A549 treated with DMSO at 1 μM for 4 hours (cell line): ENCODE measurements around the gene TMC6. TPM values are rescaled to one million over a fixed set of nuclear protein-coding genes. Genes with fewer than 3 reads are reported as not detected.

ENCODE experiments used
- total RNA-seq: library from RNA; stranded (reverse); fragments of 200-300 nt; extraction: Qiagen RNA extraction; gene quantifications from 5 replicates; pipeline ENCODE4 v1.2.3, GENCODE V29; 2022; ENCODE audit warnings: low read depth

The TMC6 gene, protein sequence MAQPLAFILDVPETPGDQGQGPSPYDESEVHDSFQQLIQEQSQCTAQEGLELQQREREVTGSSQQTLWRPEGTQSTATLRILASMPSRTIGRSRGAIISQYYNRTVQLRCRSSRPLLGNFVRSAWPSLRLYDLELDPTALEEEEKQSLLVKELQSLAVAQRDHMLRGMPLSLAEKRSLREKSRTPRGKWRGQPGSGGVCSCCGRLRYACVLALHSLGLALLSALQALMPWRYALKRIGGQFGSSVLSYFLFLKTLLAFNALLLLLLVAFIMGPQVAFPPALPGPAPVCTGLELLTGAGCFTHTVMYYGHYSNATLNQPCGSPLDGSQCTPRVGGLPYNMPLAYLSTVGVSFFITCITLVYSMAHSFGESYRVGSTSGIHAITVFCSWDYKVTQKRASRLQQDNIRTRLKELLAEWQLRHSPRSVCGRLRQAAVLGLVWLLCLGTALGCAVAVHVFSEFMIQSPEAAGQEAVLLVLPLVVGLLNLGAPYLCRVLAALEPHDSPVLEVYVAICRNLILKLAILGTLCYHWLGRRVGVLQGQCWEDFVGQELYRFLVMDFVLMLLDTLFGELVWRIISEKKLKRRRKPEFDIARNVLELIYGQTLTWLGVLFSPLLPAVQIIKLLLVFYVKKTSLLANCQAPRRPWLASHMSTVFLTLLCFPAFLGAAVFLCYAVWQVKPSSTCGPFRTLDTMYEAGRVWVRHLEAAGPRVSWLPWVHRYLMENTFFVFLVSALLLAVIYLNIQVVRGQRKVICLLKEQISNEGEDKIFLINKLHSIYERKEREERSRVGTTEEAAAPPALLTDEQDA
- total RNA-seq, result 6.3 to 12.5 TPM (median 10.1 TPM) in 5 replicates

DNA sequence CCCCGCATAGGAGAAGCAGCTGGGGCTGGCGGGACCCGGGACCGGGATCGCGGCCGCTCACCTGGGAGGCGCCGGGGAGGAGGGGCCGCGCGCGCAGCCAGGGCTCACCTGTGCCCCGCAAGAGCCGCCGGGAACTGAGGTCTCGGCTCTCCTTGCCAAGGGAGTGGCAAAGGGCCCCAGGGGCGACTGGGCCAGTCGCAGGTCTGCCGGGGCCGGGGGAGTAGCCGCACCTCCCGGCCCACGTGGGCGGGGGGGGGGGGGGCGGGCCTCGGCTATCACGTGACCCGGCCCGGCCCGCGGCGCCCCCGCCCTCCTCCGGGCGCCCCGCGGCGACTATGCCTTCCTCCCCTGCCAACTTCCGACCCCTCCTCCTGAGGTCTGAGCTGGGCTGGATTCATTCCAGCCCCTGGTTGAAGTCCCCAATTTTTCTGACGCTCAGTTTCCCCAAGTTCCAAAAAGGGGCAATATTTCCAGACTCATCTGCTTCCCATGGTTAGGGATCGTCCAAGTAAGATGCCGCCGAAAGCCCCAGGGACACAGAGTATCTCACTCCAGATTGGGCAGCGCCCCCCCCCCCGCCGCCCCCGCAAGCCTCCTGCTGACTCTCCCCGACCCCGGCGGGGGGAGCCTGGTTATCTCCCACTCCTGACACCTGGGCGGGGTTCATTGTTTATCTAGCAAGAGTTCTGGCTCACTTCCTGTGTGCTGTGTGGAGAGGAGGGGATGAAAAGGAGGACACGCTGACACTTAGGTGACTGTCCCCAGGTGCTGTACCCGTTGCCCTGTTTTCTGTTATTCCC lies at the start of gene TMC6:
Gene TMC6 (minus strand): TSS at position 205 of the 800 bp plus-strand sequence. CDS start 1,923 bp downstream, outside the sequence.

DNA sequence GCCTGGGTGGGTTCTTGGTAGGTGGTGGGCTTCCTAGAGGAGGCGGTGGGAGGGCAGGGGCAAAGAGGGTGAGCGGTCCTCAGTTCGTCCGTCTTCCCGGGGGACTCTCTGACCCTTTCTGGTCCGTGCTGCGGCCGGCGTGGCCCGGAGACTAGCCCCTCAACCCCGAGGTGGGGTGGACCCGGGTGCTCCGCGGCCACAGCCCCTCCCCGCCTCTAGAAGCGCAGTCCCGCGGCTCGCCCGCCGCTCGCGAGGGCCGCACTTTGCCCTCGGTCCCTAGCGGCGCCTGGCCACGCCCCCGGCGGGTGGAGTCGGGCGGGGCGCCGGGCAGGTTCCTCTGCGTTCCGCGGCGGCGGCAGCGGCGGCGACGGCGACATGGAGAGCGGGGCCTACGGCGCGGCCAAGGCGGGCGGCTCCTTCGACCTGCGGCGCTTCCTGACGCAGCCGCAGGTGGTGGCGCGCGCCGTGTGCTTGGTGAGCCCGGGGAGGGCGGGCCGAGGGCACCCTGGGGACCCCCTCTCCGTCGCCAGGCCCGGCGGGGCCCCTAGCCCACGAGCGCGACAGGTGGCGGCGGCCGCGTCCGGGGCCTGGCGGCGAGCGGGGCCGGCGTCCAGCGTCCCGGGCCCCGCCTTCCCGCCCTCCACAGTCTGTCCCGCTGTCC lies 39.8 kb upstream of the TMC6 start, which contains the start of gene SYNGR2:
Gene SYNGR2 (plus strand): TSS at position 340 of the 661 bp plus-strand sequence. CDS start 36 bp downstream, at position 376.

DNA sequence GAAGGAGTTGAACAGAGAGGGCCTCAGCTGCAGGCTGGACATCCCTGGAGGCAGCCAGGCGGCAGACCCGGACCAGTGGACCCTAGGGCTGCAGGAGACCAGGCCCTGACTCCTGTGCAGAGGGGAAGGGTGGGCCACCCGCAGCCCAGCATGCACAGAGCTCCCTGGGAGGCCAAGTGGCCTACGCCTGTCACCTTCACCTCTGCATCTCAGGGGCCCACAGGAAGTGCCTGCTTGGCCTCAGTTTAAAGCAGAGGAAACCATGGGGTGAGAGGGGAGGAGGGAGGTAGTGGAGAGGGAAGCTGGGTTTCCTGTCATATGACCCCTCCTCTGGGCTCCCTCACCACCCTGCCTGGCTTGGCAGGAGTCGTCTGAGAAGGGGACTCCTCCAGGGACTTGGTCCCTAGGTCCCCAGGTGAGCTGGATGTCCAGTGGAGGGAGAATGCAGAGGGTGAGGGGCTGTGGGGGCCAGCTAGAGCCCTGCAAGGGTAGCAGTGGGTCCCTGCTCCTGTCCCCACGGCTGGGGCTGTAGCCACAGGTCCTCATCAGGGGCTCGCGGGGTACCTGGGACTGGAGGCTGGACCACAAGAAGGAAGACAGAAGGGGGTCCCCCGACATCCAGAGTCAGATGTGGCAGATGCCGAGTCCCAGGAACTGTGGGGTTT lies 2.0 kb upstream of the TMC6 start, which contains the start of gene TMC8:
Gene TMC8 (plus strand): TSS at position 335 of the 665 bp plus-strand sequence. CDS start 818 bp downstream, outside the sequence.

Other genes starting within 250 kb of the TMC6 start
- 2.1 to 3.0 TPM (median 2.7 TPM) in 5 replicates for gene TNRC6C, start 170.1 kb downstream of the TMC6 start, total RNA-seq
- 0.28 to 0.68 TPM (median 0.48 TPM) in 5 replicates for gene TMC8, start 2.0 kb upstream of the TMC6 start, total RNA-seq
- gene C17orf99, start 17.6 kb upstream of the TMC6 start, total RNA-seq, result not detected in 5 replicates
- 144 to 217 TPM (median 187 TPM) in 5 replicates for gene SYNGR2, start 39.8 kb upstream of the TMC6 start, total RNA-seq
- 194 to 287 TPM (median 233 TPM) in 5 replicates for gene TK1, start 58.3 kb upstream of the TMC6 start, total RNA-seq
- 41.4 to 53.0 TPM (median 45.0 TPM) in 5 replicates for gene AFMID, start 58.6 kb upstream of the TMC6 start, total RNA-seq
- 107 to 112 TPM (median 111 TPM) in 5 replicates for gene BIRC5, start 85.5 kb upstream of the TMC6 start, total RNA-seq
- gene TMEM235, start 102.9 kb upstream of the TMC6 start, total RNA-seq, result not detected in 5 replicates
- gene SOCS3, start 231.3 kb upstream of the TMC6 start, total RNA-seq, result 33.4 to 50.1 TPM (median 39.0 TPM) in 5 replicates
- 21.8 to 30.7 TPM (median 26.5 TPM) in 5 replicates for gene PGS1, start 249.9 kb upstream of the TMC6 start, total RNA-seq